B cell (primary cell): ENCODE data around the gene MTG2. TPM values are rescaled to one million over a fixed set of nuclear protein-coding genes. Genes with fewer than 3 reads are reported as not detected.

ENCODE experiments used
- ATAC-seq: fragments of 200-7000 bp; cut with Tn5 transposase; one replicate; pipeline ENCODE4 v1.10.0; 2021; ENCODE audit warnings: low read depth, mild to moderate bottlenecking, moderate number of reproducible peaks, moderate library complexity
- CTCF ChIA-PET: fragments of 350-600 bp; sonication (Branson Sonifier 250); formaldehyde crosslinking; loops from one replicate; lab custom pipeline; 2021; ENCODE audit warnings: antibody characterized with exemption, inconsistent platforms; lab: Charles Lee
- POLR2A ChIA-PET: fragments of 350-600 bp; sonication (Branson Sonifier 250); formaldehyde crosslinking; loops from one replicate; lab custom pipeline; 2021; ENCODE audit warnings: antibody characterized with exemption; lab: Charles Lee
- DNase-seq: peaks from one replicate; pipeline ENCODE4 v3.0.0; 2013
- H2AFZ ChIP-seq: 2 replicates; pipeline ENCODE4 v1.6.1; 2012; ENCODE audit warnings: mild to moderate bottlenecking, low read depth, low read length; ENCODE audit not compliant: insufficient read depth, poor library complexity, severe bottlenecking
- H3K27ac ChIP-seq, 2 donors: 1 replicate in 1 of 2; 2 replicates in 1 of 2; pipeline ENCODE4 v1.5.1; 2012 to 2013; ENCODE audit warnings: low read length in 2 of 2, mild to moderate bottlenecking in 2 of 2, moderate library complexity in 1 of 2
- H3K27me3 ChIP-seq, 4 experiments: fragments of 200-600 bp in 1 of 4; sonication (generic) in 1 of 4; replicated peaks in 1 of 4; 1 replicate in 2 of 4; 2 replicates in 2 of 4; pipeline versions ENCODE4 v1.6.1 to v1.7.0; 2013 to 2016; ENCODE audit warnings: low read length in 3 of 4, mild to moderate bottlenecking in 2 of 4, mixed read lengths in 1 of 4, moderate library complexity in 1 of 4; ENCODE audit not compliant: insufficient read depth in 4 of 4, control insufficient read depth in 3 of 4; ENCODE audit errors: control extremely low read depth in 1 of 4
- H3K36me3 ChIP-seq, 2 experiments: replicated peaks in 1 of 2; 1 replicate in 1 of 2; 2 replicates in 1 of 2; pipeline versions ENCODE4 v1.6.1 to v1.7.1; 2013; ENCODE audit warnings: low read length in 1 of 2; ENCODE audit not compliant: insufficient read depth in 2 of 2, control insufficient read depth in 1 of 2; ENCODE audit errors: control extremely low read depth in 1 of 2, extremely low read depth in 1 of 2
- H3K4me1 ChIP-seq, 2 donors: fragments of 200-600 bp in 1 of 2; sonication (generic) in 1 of 2; 1 replicate in 1 of 2; 2 replicates in 1 of 2; pipeline versions ENCODE4 v1.5.1 to v1.6.1; 2013 to 2017; ENCODE audit warnings: low read length in 2 of 2; ENCODE audit not compliant: control insufficient read depth in 2 of 2, insufficient read depth in 2 of 2
- H3K4me2 ChIP-seq: replicated peaks from 2 replicates; pipeline ENCODE3; 2012; ENCODE audit warnings: mild to moderate bottlenecking, low read depth, low read length; ENCODE audit not compliant: poor library complexity, severe bottlenecking
- H3K4me3 ChIP-seq, 5 experiments: fragments of 200-600 bp in 1 of 5; sonication (generic) in 1 of 5; 1 replicate in 3 of 5; 2 replicates in 2 of 5; pipeline versions ENCODE4 v1.5.1 to v1.7.0; 2011 to 2016; ENCODE audit warnings: low read length in 4 of 5, mild to moderate bottlenecking in 4 of 5, low read depth in 2 of 5, control low read depth in 1 of 5, moderate library complexity in 1 of 5; ENCODE audit not compliant: insufficient read depth in 1 of 5; ENCODE audit errors: control extremely low read depth in 1 of 5, extremely low read depth in 1 of 5
- H3K79me2 ChIP-seq: fragments of 200-600 bp; sonication (generic); one replicate; pipeline ENCODE4 v1.6.0; 2016; ENCODE audit warnings: low read length; ENCODE audit not compliant: control insufficient read depth, insufficient read depth
- H3K9ac ChIP-seq: fragments of 200-600 bp; sonication (generic); 2 replicates; pipeline ENCODE4 v1.6.1; 2017; ENCODE audit warnings: mild to moderate bottlenecking, low read length, moderate library complexity
- H3K9me3 ChIP-seq, 3 donors: one replicate each; pipeline versions ENCODE4 v1.6.1 to v1.7.1; 2013; ENCODE audit warnings: low read length in 2 of 3; ENCODE audit not compliant: control insufficient read depth in 2 of 3, insufficient read depth in 1 of 3; ENCODE audit errors: control extremely low read depth in 1 of 3
- H4K20me1 ChIP-seq: 2 replicates; pipeline ENCODE4 v1.6.0; 2012; ENCODE audit warnings: mild to moderate bottlenecking, low read length; ENCODE audit not compliant: insufficient read depth, control insufficient read depth, poor library complexity, severe bottlenecking
- H3K27ac Mint-ChIP-seq: one replicate; pipeline ENCODE4 v1.8.0; 2021; ENCODE audit warnings: mixed read lengths
- H3K27me3 Mint-ChIP-seq: one replicate; pipeline ENCODE4 v1.8.0; 2021; ENCODE audit warnings: mixed read lengths
- H3K4me1 Mint-ChIP-seq: one replicate; pipeline ENCODE4 v1.8.0; 2021; ENCODE audit warnings: mixed read lengths
- H3K4me3 Mint-ChIP-seq: one replicate; pipeline ENCODE4 v1.8.0; 2021; ENCODE audit warnings: mixed read lengths
- H3K9me3 Mint-ChIP-seq: one replicate; pipeline ENCODE4 v1.8.0; 2022; ENCODE audit warnings: mixed read lengths; ENCODE audit not compliant: insufficient read depth
- CTCF ChIP-seq: fragments of 200-600 bp; IDR thresholded peaks from one replicate; pipeline ENCODE4 v1.8.0; 2022; ENCODE audit warnings: antibody characterized with exemption, mild to moderate bottlenecking
- EZH2 ChIP-seq: IDR thresholded peaks from 2 replicates; pipeline ENCODE4 v1.6.1; 2012; ENCODE audit warnings: borderline replicate concordance, low read depth, mild to moderate bottlenecking, moderate library complexity, low read length; ENCODE audit not compliant: insufficient read depth, poor library complexity, severe bottlenecking
- WGBS: methylation state at CpG from one replicate; pipeline ENCODE4 v1.1.5; 2013; ENCODE audit warnings: missing lambda C conversion rate; ENCODE audit not compliant: insufficient coverage; 5-methylcytosine and 5-hydroxymethylcytosine counted together
- intact Hi-C: fragments of 100-400 bp; cut with micrococcal nuclease; formaldehyde crosslinking; loops from one replicate; pipeline ENCODE4 v1.10.0; 2022
- polyA plus RNA-seq: library from polyadenylated mRNA; depleted of rRNA; stranded (reverse); fragments of >200 nt; gene quantifications from 2 replicates; pipeline ENCODE4 v1.2.3, GENCODE V29; 2012
- total RNA-seq, 2 donors: library from RNA; stranded (reverse); fragments of 120-200 nt in 1 of 2; gene quantifications; 1 replicate in 1 of 2; 2 replicates in 1 of 2; pipeline versions ENCODE4 v1.2.3 to v1.2.4, GENCODE V29; 2013 to 2022

Gene MTG2
- total and polyA plus RNA-seq, 2 donors (not counting 1 experiment from before 2014, with no cell fraction given) = 29.6 to 48.4 TPM

DNA sequence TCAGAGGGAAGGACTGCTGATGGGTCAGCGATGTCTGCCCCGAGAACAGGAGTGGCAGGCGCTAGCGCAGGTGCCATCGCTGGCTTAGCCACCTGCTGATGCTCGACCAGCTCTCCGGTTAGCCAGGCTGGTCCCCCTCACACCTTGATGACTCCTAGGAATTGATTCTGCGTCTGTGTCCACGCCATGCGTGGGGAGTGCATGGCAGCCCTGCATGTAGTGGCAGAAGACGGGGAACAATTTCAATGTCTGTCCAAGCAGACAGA lies 32.6 kb upstream of the MTG2 start:
- peaks cover 62% of the 10 kb centered on the region for H4K20me1 ChIP-seq
- peaks cover 8% of the 10 kb centered on the region for H3K4me1 Mint-ChIP-seq
- no peak for DNase-seq

DNA sequence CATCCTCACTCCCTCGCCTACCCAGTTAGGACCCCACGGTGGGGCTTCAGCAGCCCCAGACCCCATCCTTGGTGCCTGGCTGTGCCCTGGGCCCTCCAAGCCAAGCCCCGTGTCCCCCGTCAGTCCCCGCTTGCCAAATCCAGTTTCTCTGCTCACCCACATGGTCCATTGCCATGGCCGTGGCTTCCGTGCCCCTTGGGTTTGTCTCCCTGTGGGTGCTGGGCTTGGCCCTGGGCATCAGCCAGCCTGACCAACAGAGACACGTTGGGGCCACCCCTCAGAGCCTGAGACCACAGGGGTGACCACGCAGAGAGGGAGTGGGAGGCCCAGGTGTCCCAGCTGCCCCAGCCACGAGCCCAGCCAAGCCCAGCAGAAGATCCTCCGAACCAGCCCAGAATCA lies 31.6 kb upstream of the MTG2 start:
- Histone ChIP-seq H3K4me3 (no peak overlapping the region), H3K9me3 (peaks cover 0 to 19% (median 0%) of the 10 kb centered on the region in 3 donors), H3K9ac (no peak overlapping the region), H3K4me2 (no peak overlapping the region), H3K27me3 (no peaks in the 10 kb centered on the region), H3K36me3 (peaks cover 0 to 7% of the 10 kb centered on the region in 2 experiments), H2AFZ (no peak overlapping the region), H3K27ac (no peak overlapping the region), H3K79me2 (peaks cover 92% of the 10 kb centered on the region), H4K20me1 (peaks cover 56% of the 10 kb centered on the region), H3K4me1 (no peaks in the 10 kb centered on the region)
- ChIA-PET CTCF (no interaction called here), POLR2A (no interaction called here)
- TF ChIP-seq CTCF (no peak), EZH2 (no peak)
- intact Hi-C loops = no loop called here
- no peak overlapping the region for H3K4me3 Mint-ChIP-seq
- DNase-seq = no peak
- peaks cover 8% of the 10 kb centered on the region for H3K4me1 Mint-ChIP-seq
- H3K27ac Mint-ChIP-seq = no peak overlapping the region
- 94% methylated on average over 11 of the region's 11 CpGs for WGBS
- H3K27me3 Mint-ChIP-seq = no peaks in the 10 kb centered on the region
- ATAC-seq = no peak
- peaks cover 6% of the 10 kb centered on the region for H3K9me3 Mint-ChIP-seq

More for the DNA sequence above, 32.6 kb upstream of the MTG2 start:
- TF ChIP-seq EZH2 = no peak
- TF ChIP-seq CTCF = no peak
- Histone ChIP-seq H3K4me3 (no peak overlapping the region), H2AFZ (no peak overlapping the region), H3K27me3 (no peaks in the 10 kb centered on the region), H3K9me3 (peaks cover 0 to 19% (median 0%) of the 10 kb centered on the region in 3 donors), H3K9ac (no peak overlapping the region), H3K36me3 (peaks cover 0 to 7% of the 10 kb centered on the region in 2 experiments), H3K4me2 (no peak overlapping the region), H3K4me1 (no peaks in the 10 kb centered on the region), H3K27ac (no peak overlapping the region), H3K79me2 (peaks cover 98% of the 10 kb centered on the region)
- Mint-ChIP-seq H3K27me3 (no peaks in the 10 kb centered on the region), H3K27ac (no peak overlapping the region), H3K9me3 (peaks cover 6% of the 10 kb centered on the region), H3K4me3 (no peak overlapping the region)
- CTCF ChIA-PET = no interaction called here
- no peak for ATAC-seq
- intact Hi-C loops = no loop called here
- POLR2A ChIA-PET = no interaction called here
- WGBS = 97% methylated on average over 11 of the region's 11 CpGs
